ENCODE data around the gene HSPB1.
A peak's percentile ranks its signal among the peaks of the same experiment; 100 is the strongest.

HSPB1 gene

DNA sequence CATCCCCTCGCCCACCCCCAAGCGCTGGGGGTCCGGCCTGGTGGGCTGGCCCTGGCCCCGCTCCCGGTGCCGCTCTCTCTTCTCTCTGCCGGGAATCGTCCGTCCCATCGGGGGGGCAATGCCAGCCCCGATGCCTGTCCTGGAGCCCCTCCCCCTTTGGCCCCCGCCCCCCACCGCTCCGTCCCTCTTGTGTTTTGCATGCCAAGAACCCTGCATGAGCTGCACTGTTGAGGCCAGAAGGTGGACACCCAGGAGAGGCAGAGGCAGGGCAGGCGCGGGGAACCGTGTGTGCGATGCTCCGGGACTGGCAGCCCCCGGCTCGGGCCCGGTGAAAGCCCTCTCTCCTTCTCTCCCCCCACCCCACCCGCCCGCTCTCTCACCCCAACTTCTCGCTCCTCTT, 22.1 kb upstream of the HSPB1 start (continued):
- TF ChIP-seq ZNF48 (tag by site-specific recombination; IDR thresholded peaks at IDR 0.05) (no peak), ZNF501 (tag by site-specific recombination; IDR thresholded peaks at IDR 0.05) (no peak)

- Histone ChIP-seq H3K4me1 (ENCODE audit: control insufficient read depth, insufficient read depth, low read length) (no peaks in the 10 kb centered on the region), H3K36me3 (ENCODE audit: control insufficient read depth in 2 of 2, insufficient read depth in 1 of 2, low read length in 2 of 2) (no peaks in the 10 kb centered on the region), H3K9me3 (ENCODE audit: control insufficient read depth, insufficient read depth, low read depth, low read length) (no peaks in the 10 kb centered on the region), H3K4me3 (ENCODE audit: low read depth, low read length) (peak overlapping the region; percentile 32), H3K27ac (ENCODE audit: extremely low read depth, low read depth, low read length) (no peak overlapping the region; the same call in 1 of the 2 replicates)
- ChIA-PET CTCF (interaction anchor here (0.6 to 2.3 kb wide), 5 partner anchors 10 to 105 kb away, joined by 4 to 15 read pairs (median 6); no protein-coding TSS in a partner anchor), POLR2A (interaction anchor here (1.2 to 1.9 kb wide), 2 partner anchors 26 to 37 kb away, joined by 6 to 7 read pairs; no protein-coding TSS in a partner anchor)
- TF ChIP-seq GLI2 (tag by site-specific recombination; IDR thresholded peaks at IDR 0.05; ENCODE audit: borderline replicate concordance, low read depth): no peak
- TF ChIP-seq ZXDB (tag by site-specific recombination; IDR thresholded peaks at IDR 0.05): no peak
- no peak for TF ChIP-seq SP2 (tag by site-specific recombination; IDR thresholded peaks at IDR 0.05)
- TF ChIP-seq ZNF121 (tag by site-specific recombination; IDR thresholded peaks at IDR 0.05): no peak
- no peak for TF ChIP-seq ZNF561 (tag by site-specific recombination; IDR thresholded peaks at IDR 0.05; ENCODE audit: borderline replicate concordance)
- TF ChIP-seq ZNF571 (tag by site-specific recombination; IDR thresholded peaks at IDR 0.05): no peak
- TF ChIP-seq ZNF544 (tag by site-specific recombination; IDR thresholded peaks at IDR 0.05): no peak
- TF ChIP-seq ZNF23 (tag by site-specific recombination; IDR thresholded peaks at IDR 0.05; ENCODE audit: borderline replicate concordance): no peak
- TF ChIP-seq GLIS1 (tag by site-specific recombination; IDR thresholded peaks at IDR 0.05): no peak
- no peak for TF ChIP-seq ZNF280D (tag by site-specific recombination; IDR thresholded peaks at IDR 0.05)
- peak; percentile 78 for TF ChIP-seq EGR2 (tag by site-specific recombination; IDR thresholded peaks at IDR 0.05; ENCODE audit: low read depth)
- TF ChIP-seq GLI4 (tag by site-specific recombination; IDR thresholded peaks at IDR 0.05): peak; percentile 79; the same call in 1 of the 2 replicates
- TF ChIP-seq ZNF660 (tag by site-specific recombination; IDR thresholded peaks at IDR 0.05): no peak
- TF ChIP-seq ZNF510 (tag by site-specific recombination; IDR thresholded peaks at IDR 0.05; ENCODE audit: insufficient replicate concordance): no peak
- TF ChIP-seq PRDM10 (tag by site-specific recombination; IDR thresholded peaks at IDR 0.05): no peak
- no peak for TF ChIP-seq PRDM2 (tag by site-specific recombination; IDR thresholded peaks at IDR 0.05; ENCODE audit: borderline replicate concordance)
- no peak for TF ChIP-seq ZNF184 (tag by site-specific recombination; IDR thresholded peaks at IDR 0.05)
- no peak for TF ChIP-seq MZF1 (tag by site-specific recombination; IDR thresholded peaks at IDR 0.05; ENCODE audit: borderline replicate concordance)
- no peak for TF ChIP-seq ZNF629 (tag by site-specific recombination; IDR thresholded peaks at IDR 0.05)
- no peak for TF ChIP-seq ZNF155 (tag by site-specific recombination; IDR thresholded peaks at IDR 0.05)
- TF ChIP-seq ZNF391 (tag by site-specific recombination; IDR thresholded peaks at IDR 0.05; ENCODE audit: borderline replicate concordance, low read depth): no peak
Measured at GRCh38 chr7:76281006-76281705, 21.3 kb upstream of the HSPB1 start.
